ENCODE measurements around the gene PLXNC1.

PLXNC1 gene

GRCh38 chr12:94244165-94245133, 96.1 kb downstream of the PLXNC1 start:
- DNase-seq, result peak; percentile 68

DNA sequence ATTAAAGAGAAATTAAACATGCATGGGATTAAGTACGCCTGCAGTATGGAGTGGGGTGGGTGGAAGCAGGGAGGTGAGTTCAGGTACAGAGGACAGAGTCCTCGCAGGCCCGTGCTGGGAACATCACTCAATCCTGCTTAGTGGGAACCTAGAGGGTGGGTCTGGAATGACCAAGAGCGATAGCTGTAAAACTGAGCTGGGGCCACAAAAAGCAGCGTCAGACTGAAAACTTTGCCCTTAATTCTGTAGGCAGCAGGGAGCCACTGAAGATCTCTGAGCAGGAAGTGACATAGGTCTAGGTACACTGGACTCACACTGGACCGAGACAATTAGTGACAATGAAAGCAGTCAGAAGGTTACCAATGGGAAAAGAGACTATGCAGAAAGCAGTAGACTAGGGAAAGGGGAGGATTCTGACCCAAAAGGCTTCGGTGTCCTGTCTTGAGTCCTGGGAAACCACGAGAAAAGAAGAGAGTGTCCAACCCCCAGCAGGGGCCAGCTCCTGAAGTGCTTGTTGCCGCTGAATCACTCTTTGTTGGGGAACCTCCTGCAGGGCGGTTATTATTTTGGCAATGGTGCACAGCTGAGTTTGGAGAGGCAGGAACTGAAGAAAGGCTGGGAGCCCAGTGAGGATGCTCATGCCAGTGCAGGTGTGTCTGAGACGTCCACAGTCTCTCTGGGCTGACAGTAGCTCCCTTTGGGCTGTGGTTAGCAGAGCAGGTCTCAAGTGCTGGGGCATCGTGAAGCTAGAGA, 97.4 kb downstream of the PLXNC1 start:
- no peak for DNase-seq

- DNase-seq, result no peak
Observed at GRCh38 chr12:94247246-94247645, 98.9 kb downstream of the PLXNC1 start.

DNA sequence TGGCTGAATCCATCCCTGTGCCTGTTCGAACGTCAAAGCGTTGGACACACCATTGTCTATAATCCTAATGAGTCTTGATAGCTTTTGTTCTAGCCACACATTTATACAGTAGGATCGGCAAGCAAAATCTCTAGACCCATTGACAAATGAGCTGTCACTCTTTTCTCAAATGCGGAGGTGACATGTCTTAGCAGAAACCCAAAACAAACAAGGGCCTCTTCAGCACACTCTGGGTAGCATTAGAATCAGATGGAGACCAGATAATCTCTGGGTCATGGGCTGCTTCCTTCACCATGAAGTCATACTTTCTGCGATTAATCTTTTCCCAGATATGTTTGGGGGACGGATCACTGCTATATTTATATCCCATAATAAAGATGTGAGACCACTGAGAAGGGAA, 100.2 kb downstream of the PLXNC1 start:
- no peak for DNase-seq

GRCh38 chr12:94250130-94250529, 101.8 kb downstream of the PLXNC1 start:
- DNase-seq, result no peak

GRCh38 chr12:94254270-94254669, 105.9 kb downstream of the PLXNC1 start:
- no peak for DNase-seq

DNA sequence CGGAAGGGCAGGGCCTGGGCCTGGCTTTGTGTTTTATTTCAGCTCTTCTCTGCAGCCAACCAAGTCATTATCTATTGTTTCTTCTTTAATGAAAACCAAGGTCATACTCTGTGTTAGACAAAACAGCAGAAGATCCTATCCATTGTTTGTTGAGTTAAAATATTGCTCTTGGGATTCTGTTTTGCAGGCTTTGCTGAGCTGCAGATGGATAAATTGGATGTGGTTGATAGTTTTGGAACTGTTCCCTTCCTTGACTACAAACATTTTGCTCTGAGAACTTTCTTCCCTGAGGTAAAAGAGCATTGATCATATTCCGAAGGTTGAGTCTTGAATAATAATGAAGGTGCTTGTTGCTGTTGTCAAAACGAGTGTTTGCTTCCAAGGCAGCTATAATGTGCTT, 106.6 kb downstream of the PLXNC1 start:
- no peak for DNase-seq

DNA sequence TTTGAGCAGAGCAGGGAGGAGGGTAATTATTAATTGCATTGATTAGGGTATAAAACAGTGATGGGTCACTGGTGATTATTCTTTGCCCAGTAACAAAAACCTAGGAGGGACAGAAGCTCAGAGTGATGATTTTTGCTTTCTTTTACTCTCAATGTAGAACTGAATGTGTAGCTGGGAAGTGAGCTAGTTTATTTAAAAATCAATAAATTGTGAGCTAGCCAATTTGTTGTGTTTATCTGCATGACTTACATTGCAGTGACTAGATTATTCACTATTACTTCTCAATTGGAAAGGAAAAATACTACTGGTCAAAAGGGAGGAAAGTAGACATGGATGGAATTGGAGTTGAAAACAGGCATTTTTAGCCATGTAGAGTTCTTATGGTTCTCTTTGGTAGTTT, 107.1 kb downstream of the PLXNC1 start:
- no peak for DNase-seq

GRCh38 chr12:94258593-94258992, 110.2 kb downstream of the PLXNC1 start:
- no peak for DNase-seq

GRCh38 chr12:94260017-94260416, 111.6 kb downstream of the PLXNC1 start:
- no peak for DNase-seq

DNA sequence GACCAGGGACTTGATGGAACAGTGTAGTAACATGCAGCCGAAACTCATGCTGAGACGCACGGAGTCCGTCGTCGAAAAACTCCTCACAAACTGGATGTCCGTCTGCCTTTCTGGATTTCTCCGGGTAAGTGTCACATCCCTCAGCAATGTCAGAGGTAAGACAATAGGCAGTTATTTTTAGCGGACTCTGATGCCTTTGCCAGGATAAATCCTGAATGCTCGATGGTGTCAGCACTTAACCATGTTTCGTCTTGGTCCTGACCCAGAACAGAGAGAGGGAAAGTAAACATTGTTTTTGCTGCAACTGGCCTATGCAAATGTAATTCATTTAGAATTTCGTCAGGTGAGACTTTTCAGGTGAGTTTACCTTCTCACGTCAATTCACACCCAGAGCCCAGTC, 112.3 kb downstream of the PLXNC1 start:
- no peak for DNase-seq

- no peak for DNase-seq
Observed at GRCh38 chr12:94261119-94261518, 112.7 kb downstream of the PLXNC1 start.

GRCh38 chr12:94261786-94262185, 113.4 kb downstream of the PLXNC1 start:
- no peak for DNase-seq

GRCh38 chr12:94262228-94263010, 114.0 kb downstream of the PLXNC1 start:
- peak; percentile 88 for DNase-seq

- DNase-seq, result peak; percentile 85
Observed at GRCh38 chr12:94263011-94263811, 114.8 kb downstream of the PLXNC1 start.

- DNase-seq, result no peak
Observed at GRCh38 chr12:94263905-94264561, 115.7 kb downstream of the PLXNC1 start.

DNA sequence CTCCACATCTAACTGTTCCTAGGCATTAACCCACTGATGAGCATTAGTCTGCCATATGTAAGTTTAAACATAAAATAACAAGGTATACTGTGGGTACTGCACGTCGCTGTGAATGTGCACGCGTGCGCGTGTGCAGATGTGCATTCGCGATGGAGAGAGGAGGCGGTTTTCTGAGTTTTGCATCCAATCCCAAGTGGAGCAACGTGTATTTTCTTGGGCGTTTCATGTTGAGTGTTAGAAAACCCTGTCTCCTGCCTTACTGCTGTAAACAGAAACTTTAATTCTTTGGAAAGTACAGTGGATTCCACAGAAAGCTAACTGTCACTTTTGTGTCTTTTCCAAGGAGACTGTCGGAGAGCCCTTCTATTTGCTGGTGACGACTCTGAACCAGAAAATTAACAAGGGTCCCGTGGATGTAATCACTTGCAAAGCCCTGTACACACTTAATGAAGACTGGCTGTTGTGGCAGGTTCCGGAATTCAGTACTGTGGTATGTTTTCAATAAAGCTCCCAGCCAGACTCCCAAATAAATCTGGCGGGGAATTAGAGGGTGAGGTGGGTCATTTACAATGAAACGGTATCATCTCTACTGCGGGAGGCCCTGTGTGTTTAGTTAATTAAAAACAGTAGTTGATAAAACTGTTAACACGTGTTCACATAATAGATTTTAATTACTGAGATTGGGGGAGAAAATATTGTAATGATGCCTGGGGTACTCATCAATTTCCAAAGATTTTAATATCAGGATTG, 116.5 kb downstream of the PLXNC1 start:
- no peak for DNase-seq

DNA sequence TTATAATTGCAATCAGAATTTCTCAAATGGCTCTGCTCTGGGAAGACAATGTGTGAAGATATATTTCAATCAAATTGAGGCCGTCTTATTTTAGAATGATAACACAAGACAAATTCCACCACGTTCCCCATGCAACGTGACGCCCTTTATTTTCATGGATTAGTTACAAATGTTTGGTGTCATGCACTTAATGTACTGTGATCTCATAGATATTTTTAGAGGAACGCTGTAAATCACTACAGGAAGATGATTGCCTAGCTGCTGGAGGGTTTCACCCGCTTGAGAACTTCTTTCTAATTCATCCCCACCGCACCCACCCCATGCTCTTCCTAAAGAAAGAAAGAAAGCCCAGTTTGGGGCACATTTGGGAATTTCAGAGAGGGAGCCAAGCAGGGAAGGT, 117.2 kb downstream of the PLXNC1 start:
- DNase-seq, result no peak

- DNase-seq, result no peak
Observed at GRCh38 chr12:94265966-94266745, 117.8 kb downstream of the PLXNC1 start.
